ENCODE data around the gene IL1RN. TPM values are rescaled to one million over a fixed set of nuclear protein-coding genes. Genes with fewer than 3 reads are reported as not detected.

Gene IL1RN
- total and polyA plus RNA-seq, 2 of the 13 experiments (the other 11 are each of a cell fraction or from before 2014, with no cell fraction given) = 21.2 to 101 TPM

DNA sequence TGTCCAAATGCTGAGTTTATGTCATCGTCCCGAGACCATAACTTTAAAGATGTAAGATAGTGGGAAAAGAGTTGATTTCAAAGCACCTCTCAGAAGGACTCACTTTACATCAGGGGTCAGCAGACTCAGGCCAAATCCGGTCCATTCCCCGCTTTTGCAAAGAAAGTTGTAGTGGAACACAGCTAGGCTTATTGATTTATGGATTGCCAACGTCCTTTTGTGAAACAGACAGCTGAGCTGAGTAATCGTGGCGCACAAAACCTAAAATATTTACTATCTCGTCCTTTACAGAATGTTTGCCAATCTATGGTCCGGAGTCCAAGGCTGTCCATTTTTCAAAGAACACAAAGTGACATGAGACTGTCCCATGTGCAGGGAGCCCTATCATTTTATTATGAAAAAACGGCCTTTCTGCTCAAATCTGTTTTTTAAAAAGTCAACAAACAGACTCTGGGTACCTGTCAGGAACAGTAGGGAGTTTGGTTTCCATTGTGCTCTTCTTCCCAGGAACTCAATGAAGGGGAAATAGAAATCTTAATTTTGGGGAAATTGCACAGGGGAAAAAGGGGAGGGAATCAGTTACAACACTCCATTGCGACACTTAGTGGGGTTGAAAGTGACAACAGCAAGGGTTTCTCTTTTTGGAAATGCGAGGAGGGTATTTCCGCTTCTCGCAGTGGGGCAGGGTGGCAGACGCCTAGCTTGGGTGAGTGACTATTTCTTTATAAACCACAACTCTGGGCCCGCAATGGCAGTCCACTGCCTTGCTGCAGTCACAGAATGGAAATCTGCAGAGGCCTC is at the start of gene IL1RN (continued):
- no peak for TF ChIP-seq SRSF9 (IDR thresholded peaks at IDR 0.05; ENCODE audit: borderline replicate concordance, insufficient read depth, low read depth, low read length, poor library complexity, severe bottlenecking)
- peak; percentile 47; the same call in 1 of the 2 replicates for TF ChIP-seq MXD4 (CRISPR knock-in tag; IDR thresholded peaks at IDR 0.05)
- TF ChIP-seq ZNF850 (CRISPR knock-in tag; conservative IDR thresholded peaks at IDR 0.05) = no peak
- peak; percentile 89; the same call in 1 of the 2 replicates for TF ChIP-seq SP140L (CRISPR knock-in tag; IDR thresholded peaks at IDR 0.05; ENCODE audit: borderline replicate concordance)
- no peak for TF ChIP-seq ZFP62 (CRISPR knock-in tag; IDR thresholded peaks at IDR 0.05)
- peak; percentile 55; the same call in 1 of the 2 replicates for TF ChIP-seq ZNF350 (CRISPR knock-in tag; IDR thresholded peaks at IDR 0.05; ENCODE audit: borderline replicate concordance, low read depth)
- TF ChIP-seq ARNT2 (CRISPR knock-in tag; IDR thresholded peaks at IDR 0.05; ENCODE audit: low read depth) = peak; percentile 52; the same call in 1 of the 2 replicates
- TF ChIP-seq GLI4 (CRISPR knock-in tag; IDR thresholded peaks at IDR 0.05; ENCODE audit: borderline replicate concordance) = no peak
- TF ChIP-seq SMARCC2 (IDR thresholded peaks at IDR 0.05) = peak; percentile 75; the same call in 1 of the 2 replicates
- TF ChIP-seq ONECUT2 (CRISPR knock-in tag; IDR thresholded peaks at IDR 0.05) = peak; percentile 100
- TF ChIP-seq, protein P1, sequence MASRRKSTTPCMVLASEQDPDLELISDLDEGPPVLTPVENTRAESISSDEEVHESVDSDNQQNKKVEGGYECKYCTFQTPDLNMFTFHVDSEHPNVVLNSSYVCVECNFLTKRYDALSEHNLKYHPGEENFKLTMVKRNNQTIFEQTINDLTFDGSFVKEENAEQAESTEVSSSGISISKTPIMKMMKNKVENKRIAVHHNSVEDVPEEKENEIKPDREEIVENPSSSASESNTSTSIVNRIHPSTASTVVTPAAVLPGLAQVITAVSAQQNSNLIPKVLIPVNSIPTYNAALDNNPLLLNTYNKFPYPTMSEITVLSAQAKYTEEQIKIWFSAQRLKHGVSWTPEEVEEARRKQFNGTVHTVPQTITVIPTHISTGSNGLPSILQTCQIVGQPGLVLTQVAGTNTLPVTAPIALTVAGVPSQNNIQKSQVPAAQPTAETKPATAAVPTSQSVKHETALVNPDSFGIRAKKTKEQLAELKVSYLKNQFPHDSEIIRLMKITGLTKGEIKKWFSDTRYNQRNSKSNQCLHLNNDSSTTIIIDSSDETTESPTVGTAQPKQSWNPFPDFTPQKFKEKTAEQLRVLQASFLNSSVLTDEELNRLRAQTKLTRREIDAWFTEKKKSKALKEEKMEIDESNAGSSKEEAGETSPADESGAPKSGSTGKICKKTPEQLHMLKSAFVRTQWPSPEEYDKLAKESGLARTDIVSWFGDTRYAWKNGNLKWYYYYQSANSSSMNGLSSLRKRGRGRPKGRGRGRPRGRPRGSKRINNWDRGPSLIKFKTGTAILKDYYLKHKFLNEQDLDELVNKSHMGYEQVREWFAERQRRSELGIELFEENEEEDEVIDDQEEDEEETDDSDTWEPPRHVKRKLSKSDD (CRISPR knock-in tag; IDR thresholded peaks at IDR 0.05; ENCODE audit: low read depth) = peak; percentile 83; the same call in 1 of the 2 replicates
- peak; percentile 79 for TF ChIP-seq ZNF124 (CRISPR knock-in tag; IDR thresholded peaks at IDR 0.05)
- TF ChIP-seq, protein P2, sequence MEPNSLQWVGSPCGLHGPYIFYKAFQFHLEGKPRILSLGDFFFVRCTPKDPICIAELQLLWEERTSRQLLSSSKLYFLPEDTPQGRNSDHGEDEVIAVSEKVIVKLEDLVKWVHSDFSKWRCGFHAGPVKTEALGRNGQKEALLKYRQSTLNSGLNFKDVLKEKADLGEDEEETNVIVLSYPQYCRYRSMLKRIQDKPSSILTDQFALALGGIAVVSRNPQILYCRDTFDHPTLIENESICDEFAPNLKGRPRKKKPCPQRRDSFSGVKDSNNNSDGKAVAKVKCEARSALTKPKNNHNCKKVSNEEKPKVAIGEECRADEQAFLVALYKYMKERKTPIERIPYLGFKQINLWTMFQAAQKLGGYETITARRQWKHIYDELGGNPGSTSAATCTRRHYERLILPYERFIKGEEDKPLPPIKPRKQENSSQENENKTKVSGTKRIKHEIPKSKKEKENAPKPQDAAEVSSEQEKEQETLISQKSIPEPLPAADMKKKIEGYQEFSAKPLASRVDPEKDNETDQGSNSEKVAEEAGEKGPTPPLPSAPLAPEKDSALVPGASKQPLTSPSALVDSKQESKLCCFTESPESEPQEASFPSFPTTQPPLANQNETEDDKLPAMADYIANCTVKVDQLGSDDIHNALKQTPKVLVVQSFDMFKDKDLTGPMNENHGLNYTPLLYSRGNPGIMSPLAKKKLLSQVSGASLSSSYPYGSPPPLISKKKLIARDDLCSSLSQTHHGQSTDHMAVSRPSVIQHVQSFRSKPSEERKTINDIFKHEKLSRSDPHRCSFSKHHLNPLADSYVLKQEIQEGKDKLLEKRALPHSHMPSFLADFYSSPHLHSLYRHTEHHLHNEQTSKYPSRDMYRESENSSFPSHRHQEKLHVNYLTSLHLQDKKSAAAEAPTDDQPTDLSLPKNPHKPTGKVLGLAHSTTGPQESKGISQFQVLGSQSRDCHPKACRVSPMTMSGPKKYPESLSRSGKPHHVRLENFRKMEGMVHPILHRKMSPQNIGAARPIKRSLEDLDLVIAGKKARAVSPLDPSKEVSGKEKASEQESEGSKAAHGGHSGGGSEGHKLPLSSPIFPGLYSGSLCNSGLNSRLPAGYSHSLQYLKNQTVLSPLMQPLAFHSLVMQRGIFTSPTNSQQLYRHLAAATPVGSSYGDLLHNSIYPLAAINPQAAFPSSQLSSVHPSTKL (CRISPR knock-in tag; IDR thresholded peaks at IDR 0.05) = peak; percentile 99
- TF ChIP-seq RFX1 (IDR thresholded peaks at IDR 0.05) = no peak
- no peak for TF ChIP-seq SIN3B (IDR thresholded peaks at IDR 0.05; ENCODE audit: low read length)
- TF ChIP-seq RFXANK (CRISPR knock-in tag; IDR thresholded peaks at IDR 0.05) = no peak
- TF ChIP-seq, protein P3, sequence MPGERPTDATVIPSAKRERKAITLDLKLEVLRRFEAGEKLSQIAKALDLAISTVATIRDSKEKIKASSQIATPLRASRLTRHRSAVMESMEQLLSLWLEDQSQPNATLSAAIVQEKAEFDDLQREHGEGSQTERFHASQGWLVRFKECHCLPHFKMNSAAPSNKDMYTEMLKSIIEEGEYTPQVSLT (CRISPR knock-in tag; IDR thresholded peaks at IDR 0.05; ENCODE audit: borderline replicate concordance, low read depth) = no peak
- TF ChIP-seq NFRKB (IDR thresholded peaks at IDR 0.05) = no peak
- peak; percentile 99 for TF ChIP-seq MEIS2 (CRISPR knock-in tag; IDR thresholded peaks at IDR 0.05)
- TF ChIP-seq, protein P4, sequence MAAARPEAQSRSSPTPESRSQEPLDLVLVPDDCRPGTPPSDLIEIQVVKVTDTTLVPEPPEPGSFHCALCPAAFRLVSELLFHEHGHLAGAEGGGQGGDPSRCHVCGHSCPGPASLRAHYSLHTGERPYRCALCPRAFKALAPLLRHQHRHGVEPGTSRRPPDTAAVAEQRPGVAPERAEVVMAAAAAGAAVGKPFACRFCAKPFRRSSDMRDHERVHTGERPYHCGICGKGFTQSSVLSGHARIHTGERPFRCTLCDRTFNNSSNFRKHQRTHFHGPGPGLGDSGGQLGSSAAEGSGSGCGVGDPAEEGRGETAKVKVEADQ (CRISPR knock-in tag; IDR thresholded peaks at IDR 0.05; ENCODE audit: borderline replicate concordance) = peak; percentile 1; the same call in 1 of the 2 replicates
- TF ChIP-seq, protein P5, sequence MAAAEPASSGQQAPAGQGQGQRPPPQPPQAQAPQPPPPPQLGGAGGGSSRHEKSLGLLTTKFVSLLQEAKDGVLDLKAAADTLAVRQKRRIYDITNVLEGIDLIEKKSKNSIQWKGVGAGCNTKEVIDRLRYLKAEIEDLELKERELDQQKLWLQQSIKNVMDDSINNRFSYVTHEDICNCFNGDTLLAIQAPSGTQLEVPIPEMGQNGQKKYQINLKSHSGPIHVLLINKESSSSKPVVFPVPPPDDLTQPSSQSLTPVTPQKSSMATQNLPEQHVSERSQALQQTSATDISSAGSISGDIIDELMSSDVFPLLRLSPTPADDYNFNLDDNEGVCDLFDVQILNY (CRISPR knock-in tag; conservative IDR thresholded peaks at IDR 0.05) = no peak
